H9 (cell line): Measurements from ENCODE around the gene TIMM8A. TPM values are rescaled to one million over a fixed set of nuclear protein-coding genes. Genes with fewer than 3 reads are reported as not detected.

Experiments
- DNase-seq: peaks from one replicate; pipeline ENCODE4 v3.0.0-alpha.2; 2017
- H2AFZ ChIP-seq: one replicate; pipeline ENCODE4 v1.6.1; 2013; ENCODE audit warnings: mild to moderate bottlenecking, low read length, control low read depth, moderate library complexity
- H2AK5ac ChIP-seq: 2 replicates; pipeline ENCODE4 v1.6.1; 2013; ENCODE audit warnings: low read length, control low read depth, mixed read lengths; ENCODE audit not compliant: insufficient read length
- H2BK120ac ChIP-seq: one replicate; pipeline ENCODE4 v1.6.1; 2013; ENCODE audit warnings: low read depth, mild to moderate bottlenecking, low read length, control low read depth, inconsistent platforms; ENCODE audit not compliant: poor library complexity, severe bottlenecking
- H2BK12ac ChIP-seq: 2 replicates; pipeline ENCODE4 v1.6.1; 2013; ENCODE audit warnings: low read length, control low read depth, mixed read lengths, low read depth; ENCODE audit not compliant: insufficient read length
- H2BK15ac ChIP-seq: 2 replicates; pipeline ENCODE4 v1.6.1; 2013; ENCODE audit warnings: low read depth, low read length, control low read depth
- H2BK20ac ChIP-seq: one replicate; pipeline ENCODE4 v1.6.1; 2013; ENCODE audit warnings: low read depth, mild to moderate bottlenecking, low read length, control low read depth, inconsistent platforms; ENCODE audit not compliant: poor library complexity, severe bottlenecking
- H2BK5ac ChIP-seq: 2 replicates; pipeline ENCODE4 v1.6.1; 2013; ENCODE audit warnings: low read length, control low read depth, mixed read lengths; ENCODE audit not compliant: insufficient read length
- H3K14ac ChIP-seq: 2 replicates; pipeline ENCODE4 v1.6.1; 2013; ENCODE audit warnings: low read length, control low read depth; ENCODE audit not compliant: insufficient read depth
- H3K18ac ChIP-seq: 2 replicates; pipeline ENCODE4 v1.6.1; 2013; ENCODE audit warnings: low read depth, mild to moderate bottlenecking, mixed read lengths, low read length, control low read depth; ENCODE audit not compliant: insufficient read length
- H3K23ac ChIP-seq: 2 replicates; pipeline ENCODE4 v1.6.1; 2013; ENCODE audit warnings: low read length, control low read depth, mixed read lengths, low read depth; ENCODE audit not compliant: insufficient read length
- H3K23me2 ChIP-seq: 2 replicates; pipeline ENCODE4 v1.6.1; 2013; ENCODE audit warnings: low read depth, mild to moderate bottlenecking, mixed read lengths, low read length, control low read depth; ENCODE audit not compliant: insufficient read length, poor library complexity, severe bottlenecking
- H3K27ac ChIP-seq: 2 replicates; pipeline ENCODE4 v1.5.1; 2013; ENCODE audit warnings: low read length, control low read depth, mixed read lengths, low read depth; ENCODE audit not compliant: insufficient read length
- H3K27me3 ChIP-seq: 2 replicates; pipeline ENCODE4 v1.6.1; 2013; ENCODE audit warnings: low read length, control low read depth, inconsistent platforms; ENCODE audit not compliant: insufficient read depth
- H3K4ac ChIP-seq: 2 replicates; pipeline ENCODE4 v1.6.1; 2013; ENCODE audit warnings: low read depth, mild to moderate bottlenecking, control low read depth, inconsistent platforms, low read length, moderate library complexity
- H3K4me1 ChIP-seq: 2 replicates; pipeline ENCODE4 v1.6.1; 2013; ENCODE audit warnings: low read length, control low read depth, inconsistent platforms; ENCODE audit not compliant: insufficient read depth
- H3K4me2 ChIP-seq: 2 replicates; pipeline ENCODE4 v1.6.1; 2013; ENCODE audit warnings: low read length, control low read depth, mixed read lengths; ENCODE audit not compliant: insufficient read length, insufficient read depth
- H3K56ac ChIP-seq: 2 replicates; pipeline ENCODE4 v1.6.1; 2013; ENCODE audit warnings: low read depth, mild to moderate bottlenecking, mixed read lengths, low read length, control low read depth; ENCODE audit not compliant: insufficient read length
- H3K79me1 ChIP-seq: 2 replicates; pipeline ENCODE4 v1.6.1; 2013; ENCODE audit warnings: low read depth, mild to moderate bottlenecking, moderate library complexity, low read length, control low read depth, inconsistent platforms; ENCODE audit not compliant: insufficient read depth, poor library complexity, severe bottlenecking
- H3K79me2 ChIP-seq: 2 replicates; pipeline ENCODE4 v1.6.1; 2013; ENCODE audit warnings: low read length, control low read depth, inconsistent platforms; ENCODE audit not compliant: insufficient read depth
- H3K9ac ChIP-seq: 2 replicates; pipeline ENCODE4 v1.6.1; 2013; ENCODE audit warnings: low read length, control low read depth, mixed read lengths; ENCODE audit not compliant: insufficient read length; ENCODE audit errors: extremely low read depth
- H3K9me3 ChIP-seq: one replicate; pipeline ENCODE4 v1.6.1; 2013; ENCODE audit warnings: low read depth, low read length, inconsistent platforms; ENCODE audit not compliant: control insufficient read depth
- H3T11ph ChIP-seq: one replicate; pipeline ENCODE4 v1.6.1; 2013; ENCODE audit warnings: mild to moderate bottlenecking, low read length, control low read depth, inconsistent platforms
- H4K20me1 ChIP-seq: one replicate; pipeline ENCODE4 v1.6.1; 2013; ENCODE audit not compliant: control insufficient read depth, insufficient read length, insufficient read depth
- H4K5ac ChIP-seq: 2 replicates; pipeline ENCODE4 v1.6.1; 2013; ENCODE audit warnings: low read depth, mild to moderate bottlenecking, mixed read lengths, low read length, control low read depth; ENCODE audit not compliant: insufficient read length
- H4K8ac ChIP-seq: replicated peaks from 2 replicates; pipeline ENCODE4 v1.6.1; 2013; ENCODE audit warnings: low read length, control low read depth, mixed read lengths, low read depth; ENCODE audit not compliant: insufficient read length
- H4K91ac ChIP-seq: 2 replicates; pipeline ENCODE4 v1.6.1; 2013; ENCODE audit warnings: low read depth, mild to moderate bottlenecking, moderate library complexity, mixed read lengths, low read length, control low read depth; ENCODE audit not compliant: insufficient read length
- H3K27ac Mint-ChIP-seq, 3 experiments: 2 replicates in 2 of 3; 3 replicates in 1 of 3; pipeline ENCODE4 v1.8.0; 2020 to 2021; ENCODE audit warnings: mixed read lengths in 3 of 3, mild to moderate bottlenecking in 1 of 3, moderate library complexity in 1 of 3
- H3K27me3 Mint-ChIP-seq: 2 replicates; pipeline ENCODE4 v1.8.0; 2021; ENCODE audit warnings: low read depth, mild to moderate bottlenecking, moderate library complexity, mixed read lengths
- H3K36me3 Mint-ChIP-seq, 3 experiments: 2 replicates in 2 of 3; 3 replicates in 1 of 3; pipeline ENCODE4 v1.8.0; 2020 to 2021; ENCODE audit warnings: low read depth in 3 of 3, mixed read lengths in 3 of 3; ENCODE audit not compliant: insufficient read depth in 1 of 3
- H3K4me1 Mint-ChIP-seq, 2 experiments: 2 replicates each; pipeline ENCODE4 v1.8.0; 2020; ENCODE audit warnings: mixed read lengths in 2 of 2
- H3K4me3 Mint-ChIP-seq, 2 experiments: 2 replicates in 1 of 2; 3 replicates in 1 of 2; pipeline ENCODE4 v1.8.0; 2020 to 2021; ENCODE audit warnings: mild to moderate bottlenecking in 2 of 2, mixed read lengths in 2 of 2, moderate library complexity in 1 of 2
- H3K9me3 Mint-ChIP-seq, 2 experiments: 2 replicates in 1 of 2; 3 replicates in 1 of 2; pipeline ENCODE4 v1.8.0; 2020; ENCODE audit warnings: mild to moderate bottlenecking in 2 of 2, mixed read lengths in 2 of 2, moderate library complexity in 1 of 2
- CTCF ChIP-seq: fragments of 200-600 bp; sonication (generic); conservative IDR thresholded peaks from 3 replicates; pipeline ENCODE4 v1.8.0; 2021; ENCODE audit warnings: antibody characterized with exemption, mild to moderate bottlenecking
- WGBS: extraction: QIAGEN DNeasy Blood & Tissue Kit; methylation state at CpG from one replicate; pipeline ENCODE4 v1.1.7; 2013; ENCODE audit warnings: missing lambda C conversion rate, low lambda C conversion rate, mixed read lengths; ENCODE audit not compliant: insufficient read length; ENCODE audit errors: extremely low coverage; 5-methylcytosine and 5-hydroxymethylcytosine counted together
- total RNA-seq: library from RNA; stranded (reverse); gene quantifications from 2 replicates; pipeline ENCODE4 v1.2.1, GENCODE V29; 2021

TIMM8A gene
- total RNA-seq, 1 experiment from 2014 or later = 40.2 TPM

DNA sequence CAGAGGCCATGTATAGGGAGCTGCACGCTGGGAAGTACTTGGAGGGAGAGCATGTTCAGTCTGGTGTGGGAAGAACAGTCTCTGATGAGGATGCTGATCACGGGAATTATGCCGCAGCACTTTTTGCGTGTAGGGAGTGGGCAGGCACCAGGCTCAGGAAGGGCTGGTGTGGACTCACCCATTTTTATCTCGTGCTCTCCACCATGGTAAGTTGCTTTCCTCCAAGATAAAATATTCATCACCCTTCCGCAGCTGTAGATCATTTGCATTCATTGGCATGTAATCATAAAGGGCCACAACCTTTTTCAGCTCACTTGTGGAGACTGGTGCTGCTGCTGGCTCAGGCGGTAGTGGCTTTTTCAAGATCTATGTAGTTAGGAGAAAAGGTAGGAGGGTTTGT lies 11.8 kb upstream of the TIMM8A start:
- H3T11ph ChIP-seq = no peak overlapping the region
- H3K4ac ChIP-seq = no peak overlapping the region
- no peaks in the 10 kb centered on the region; the same call in 1 of the 2 replicates for H3K4me1 ChIP-seq
- Mint-ChIP-seq H3K36me3 (peaks cover 0 to 4% (median 0%) of the 10 kb centered on the region in 3 experiments; a peak in 2 of 7 replicates), H3K27me3 (peaks cover 5% of the 10 kb centered on the region; the same call in 1 of the 2 replicates), H3K4me1 (no peaks in the 10 kb centered on the region), H3K4me3 (no peak overlapping the region), H3K27ac (no peak overlapping the region), H3K9me3 (peaks cover 75 to 82% of the 10 kb centered on the region in 2 experiments)
- H2AFZ ChIP-seq = no peak overlapping the region
- H3K23ac ChIP-seq = no peak overlapping the region
- no peaks in the 10 kb centered on the region for H3K79me1 ChIP-seq
- H2AK5ac ChIP-seq = no peak overlapping the region
- H4K20me1 ChIP-seq = no peaks in the 10 kb centered on the region
- H2BK20ac ChIP-seq = no peak overlapping the region
- H2BK12ac ChIP-seq = no peak overlapping the region
- no peaks in the 10 kb centered on the region for H3K79me2 ChIP-seq
- no CpG with 5 or more reads among the region's 7 CpGs for WGBS
- H3K18ac ChIP-seq = no peak overlapping the region
- no peaks in the 10 kb centered on the region for H3K27me3 ChIP-seq
- no peak overlapping the region for H3K27ac ChIP-seq
- no peak overlapping the region for H4K8ac ChIP-seq
- no peak overlapping the region for H3K56ac ChIP-seq
- H3K4me2 ChIP-seq = no peak overlapping the region
- H2BK5ac ChIP-seq = no peak overlapping the region
- no peak overlapping the region for H2BK120ac ChIP-seq
- no peak overlapping the region for H3K9ac ChIP-seq
- TF ChIP-seq CTCF = no peak
- DNase-seq = no peak
- H3K23me2 ChIP-seq = no peaks in the 10 kb centered on the region
- no peak overlapping the region for H4K91ac ChIP-seq
- H2BK15ac ChIP-seq = no peak overlapping the region
- H3K9me3 ChIP-seq = peaks cover 54% of the 10 kb centered on the region
- H3K14ac ChIP-seq = no peak overlapping the region
- no peak overlapping the region for H4K5ac ChIP-seq
